D721Med (cell line): ENCODE data around the gene EXOC7.

Experiments
- DNase-seq: peaks from one replicate; pipeline ENCODE4 v3.0.0; 2011; ENCODE audit warnings: low spot score; ENCODE audit not compliant: insufficient read length
- FAIRE-seq: peaks from 2 replicates; lab custom pipeline; 2011; peaks lifted over from hg19 to GRCh38; lab: Jason Lieb, UNC
- CTCF ChIP-seq: IDR thresholded peaks from 2 replicates; pipeline ENCODE4 v1.5.1; 2012; ENCODE audit warnings: mild to moderate bottlenecking, control low read depth; ENCODE audit not compliant: insufficient read depth; ENCODE audit errors: missing control alignments

Gene EXOC7

GRCh38 chr17:76032073-76032779 is 71.4 kb downstream of the EXOC7 start:
- DNase-seq (no peak), FAIRE-seq (no peak)
- no peak for TF ChIP-seq CTCF
